ENCODE results near the gene DDA1.

The DDA1 gene

GRCh38 chr19:17275441-17276175, 33.8 kb upstream of the DDA1 start:
- no peak for TF ChIP-seq CTCF (IDR thresholded peaks at IDR 0.05)
- H3K36me3 Mint-ChIP-seq (ENCODE audit: low read depth) = peaks cover 73% of the 10 kb centered on the region
- H3K4me3 Mint-ChIP-seq = no peak overlapping the region
- no peaks in the 10 kb centered on the region for H3K9me3 Mint-ChIP-seq
- H3K27ac Mint-ChIP-seq = no peak overlapping the region
- no peak for DNase-seq
- no peaks in the 10 kb centered on the region for H3K4me1 Mint-ChIP-seq
- peaks cover 1% of the 10 kb centered on the region for H3K27me3 Mint-ChIP-seq (ENCODE audit: low read depth, poor library complexity)

GRCh38 chr19:17279436-17279835, 29.9 kb upstream of the DDA1 start:
- H3K9me3 Mint-ChIP-seq = no peaks in the 10 kb centered on the region
- no peak overlapping the region for H3K4me3 Mint-ChIP-seq
- peaks cover 5% of the 10 kb centered on the region for H3K4me1 Mint-ChIP-seq
- no peak for DNase-seq
- H3K27ac Mint-ChIP-seq = no peak overlapping the region
- H3K27me3 Mint-ChIP-seq (ENCODE audit: low read depth, poor library complexity) = peaks cover 31% of the 10 kb centered on the region
- TF ChIP-seq CTCF (IDR thresholded peaks at IDR 0.05) = no peak
- H3K36me3 Mint-ChIP-seq (ENCODE audit: low read depth) = peaks cover 47% of the 10 kb centered on the region

- Mint-ChIP-seq H3K4me3 (peak within 1 kb of the TSS; percentile 76), H3K27me3 (ENCODE audit: low read depth, poor library complexity) (peaks cover 35% of the 10 kb centered on the region), H3K27ac (no peak within 1 kb of the TSS), H3K9me3 (no peaks in the 10 kb centered on the region), H3K4me1 (peaks cover 5% of the 10 kb centered on the region), H3K36me3 (ENCODE audit: low read depth) (peaks cover 30% of the 10 kb centered on the region)
- TF ChIP-seq CTCF (IDR thresholded peaks at IDR 0.05) = no peak
- DNase-seq = peak; percentile 62
Measured at GRCh38 chr19:17281391-17282304, 27.7 kb upstream of the DDA1 start, which contains the start of gene ANKLE1. TSS of gene ANKLE1 (plus strand) at chr19:17281901. CDS start at chr19:17281921, 20 bp downstream.

GRCh38 chr19:17282488-17283125, 26.8 kb upstream of the DDA1 start:
- no peaks in the 10 kb centered on the region for H3K9me3 Mint-ChIP-seq
- peaks cover 38% of the 10 kb centered on the region for H3K27me3 Mint-ChIP-seq (ENCODE audit: low read depth, poor library complexity)
- H3K4me3 Mint-ChIP-seq = peak overlapping the region; percentile 76
- H3K27ac Mint-ChIP-seq = no peak overlapping the region
- peaks cover 20% of the 10 kb centered on the region for H3K36me3 Mint-ChIP-seq (ENCODE audit: low read depth)
- peaks cover 5% of the 10 kb centered on the region for H3K4me1 Mint-ChIP-seq
- peak; percentile 93 for TF ChIP-seq CTCF (IDR thresholded peaks at IDR 0.05)
- peak; percentile 93 for DNase-seq

- peaks cover 16% of the 10 kb centered on the region for H3K36me3 Mint-ChIP-seq (ENCODE audit: low read depth)
- H3K27ac Mint-ChIP-seq = no peak overlapping the region
- no peak for TF ChIP-seq CTCF (IDR thresholded peaks at IDR 0.05)
- no peak overlapping the region for H3K4me3 Mint-ChIP-seq
- H3K27me3 Mint-ChIP-seq (ENCODE audit: low read depth, poor library complexity) = peaks cover 38% of the 10 kb centered on the region
- no peaks in the 10 kb centered on the region for H3K9me3 Mint-ChIP-seq
- H3K4me1 Mint-ChIP-seq = peaks cover 9% of the 10 kb centered on the region
- no peak for DNase-seq
Measured at GRCh38 chr19:17283504-17283996, 25.8 kb upstream of the DDA1 start.
